Stimulated activated CD4-positive, alpha-beta T cell treated with anti-CD3 and anti-CD28 coated beads, Interleukin-15, amount 100 ng/mL, for 24 hours (primary cell): ENCODE results near the gene HIBADH.

ENCODE experiments used
- DNase-seq: peaks from one replicate; pipeline ENCODE4 v3.0.0-alpha.2; 2020

The HIBADH gene

DNA sequence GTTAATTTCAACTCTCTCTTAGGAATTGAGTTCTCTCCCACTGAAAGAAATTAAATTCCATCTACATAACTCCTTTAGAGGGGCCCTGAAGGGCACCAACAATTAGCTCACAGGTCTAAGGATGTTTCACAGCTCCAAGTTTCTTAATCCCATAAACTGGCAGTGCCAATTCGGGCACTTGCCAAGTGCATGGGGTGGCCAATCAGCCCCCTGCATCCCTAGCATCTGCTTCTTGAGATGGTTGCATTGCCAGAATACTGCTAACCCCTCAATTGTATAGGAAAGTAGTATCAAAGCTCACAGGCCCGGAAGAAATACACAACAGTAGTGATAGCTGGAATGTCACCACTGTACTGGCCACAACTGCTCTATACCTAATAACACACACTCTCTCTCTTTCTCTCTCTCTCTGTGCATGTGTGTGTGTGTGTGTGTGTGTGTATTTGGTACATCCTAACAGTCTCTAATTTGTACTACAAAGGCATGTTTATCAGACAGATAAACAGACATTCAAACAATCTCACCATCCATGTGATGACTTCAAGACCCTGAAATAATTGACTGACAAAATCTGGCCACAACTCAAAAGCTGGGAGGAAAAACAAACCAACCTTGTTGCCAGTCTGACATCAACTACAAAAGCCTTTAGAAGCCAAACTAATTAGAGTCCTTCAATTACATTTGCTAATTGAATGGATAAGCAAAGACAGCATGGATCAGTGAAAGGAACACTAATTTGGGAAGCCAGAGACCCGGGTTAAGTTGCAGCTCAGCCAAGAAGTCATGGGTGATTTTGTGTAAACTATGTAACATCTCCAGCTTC lies 27.8 kb downstream of the HIBADH start:
- DNase-seq = no peak

DNA sequence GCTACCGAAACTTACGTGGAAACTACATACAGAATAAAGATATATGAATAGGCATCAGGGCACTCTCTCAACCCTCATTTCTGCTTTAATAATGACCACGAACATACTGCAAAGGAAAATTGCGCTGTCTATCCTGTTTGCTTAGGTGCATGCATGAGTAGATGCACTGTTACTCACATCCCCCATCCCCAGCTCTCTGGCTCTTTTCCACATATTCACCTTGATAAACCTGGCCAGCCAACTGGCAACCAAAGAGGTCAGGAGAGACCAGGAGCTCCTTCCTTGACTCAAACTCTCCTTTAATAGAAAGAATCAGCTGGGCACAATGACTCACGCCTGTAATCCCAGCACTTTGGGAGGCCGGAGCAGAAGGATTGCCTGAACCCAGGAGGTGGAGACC lies 29.6 kb downstream of the HIBADH start:
- DNase-seq = no peak

DNA sequence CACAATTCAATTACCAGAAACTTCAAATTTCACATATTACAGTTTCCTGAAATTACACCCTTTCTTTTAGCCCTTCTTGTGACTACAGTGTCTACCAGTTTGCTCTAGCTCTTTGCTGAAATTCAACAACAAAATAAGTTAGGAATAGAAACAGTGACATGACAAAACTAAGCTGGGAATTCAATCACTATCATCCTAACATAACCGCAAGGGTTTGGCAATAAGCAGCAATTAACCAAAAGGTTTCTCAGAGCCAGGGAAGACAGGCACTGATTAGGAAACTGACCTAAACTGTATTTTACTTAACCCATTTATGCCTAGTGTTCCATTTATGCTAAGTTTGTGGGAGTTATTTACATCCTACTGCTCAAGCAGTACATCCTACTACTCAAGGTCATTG lies 31.3 kb downstream of the HIBADH start:
- DNase-seq = no peak

DNA sequence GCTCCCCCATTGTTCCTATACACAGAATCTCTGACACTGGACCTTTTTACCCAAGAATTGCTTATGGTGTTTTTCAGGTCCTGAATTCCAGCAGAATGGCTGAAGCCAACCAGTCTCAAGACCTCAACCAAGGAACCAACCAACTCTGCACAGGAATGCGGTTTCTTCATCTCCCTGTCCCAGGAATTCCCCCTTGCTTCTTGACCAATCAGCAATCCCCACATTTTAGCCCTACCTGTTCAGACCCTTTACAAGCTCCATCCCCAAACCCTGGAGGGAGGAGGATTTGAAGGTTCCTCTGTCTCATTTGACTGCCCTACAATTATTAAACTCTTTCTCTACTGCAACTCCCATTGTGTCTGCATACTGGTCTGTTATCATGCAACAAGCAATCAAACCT lies 35.5 kb downstream of the HIBADH start:
- DNase-seq = no peak

DNA sequence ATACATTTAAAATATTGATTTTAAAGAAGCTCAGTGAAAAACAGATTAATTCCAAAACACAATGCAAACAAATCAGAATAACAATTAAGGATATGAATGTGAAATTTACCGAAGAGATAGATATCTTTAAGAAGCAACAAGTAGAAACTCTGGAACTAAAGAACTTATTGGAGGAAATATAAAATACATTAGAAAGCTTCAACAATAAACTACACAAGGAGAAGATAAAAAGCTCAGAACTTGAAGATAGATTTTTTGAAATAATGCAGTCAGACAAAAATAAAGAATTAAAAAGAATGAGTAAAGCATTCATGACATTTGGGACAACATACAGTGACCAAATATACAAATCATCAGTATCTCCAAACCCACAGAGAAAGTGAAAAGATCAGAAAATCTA lies 43.2 kb downstream of the HIBADH start:
- no peak for DNase-seq

DNA sequence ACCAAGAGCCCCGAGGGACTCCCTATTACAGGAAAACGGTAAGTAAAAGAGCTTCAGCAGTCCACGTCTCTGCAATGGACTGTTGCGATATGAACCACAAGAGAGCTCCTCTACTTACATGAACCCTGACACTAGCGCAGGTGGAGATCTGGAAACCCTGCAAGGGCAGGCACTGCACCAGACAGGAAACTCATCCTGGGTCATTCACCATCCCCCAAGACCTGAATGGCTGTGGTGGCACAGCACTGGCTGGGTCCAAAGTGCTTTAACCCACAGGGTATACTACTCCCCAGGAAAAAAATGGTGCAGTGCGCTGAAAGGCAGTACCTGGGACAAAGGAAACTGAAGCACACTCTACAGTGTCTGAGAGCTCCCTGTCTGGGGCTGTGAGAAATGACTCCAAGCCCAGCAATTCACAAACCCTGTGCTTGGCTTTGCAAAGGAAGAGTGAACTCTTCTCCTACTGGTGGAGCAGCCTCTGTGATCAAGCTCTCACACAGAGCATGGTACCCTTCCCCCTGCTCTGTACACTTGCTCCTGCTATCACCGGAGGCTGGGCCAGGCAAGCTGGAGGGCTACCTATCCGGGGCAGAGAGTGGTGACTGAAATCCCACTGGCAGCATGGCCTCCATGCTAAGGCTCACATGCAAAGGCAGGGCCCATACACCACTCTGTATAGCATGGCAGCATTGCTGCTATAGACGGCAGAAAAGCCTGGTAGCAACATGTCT lies 44.9 kb downstream of the HIBADH start:
- no peak for DNase-seq

DNA sequence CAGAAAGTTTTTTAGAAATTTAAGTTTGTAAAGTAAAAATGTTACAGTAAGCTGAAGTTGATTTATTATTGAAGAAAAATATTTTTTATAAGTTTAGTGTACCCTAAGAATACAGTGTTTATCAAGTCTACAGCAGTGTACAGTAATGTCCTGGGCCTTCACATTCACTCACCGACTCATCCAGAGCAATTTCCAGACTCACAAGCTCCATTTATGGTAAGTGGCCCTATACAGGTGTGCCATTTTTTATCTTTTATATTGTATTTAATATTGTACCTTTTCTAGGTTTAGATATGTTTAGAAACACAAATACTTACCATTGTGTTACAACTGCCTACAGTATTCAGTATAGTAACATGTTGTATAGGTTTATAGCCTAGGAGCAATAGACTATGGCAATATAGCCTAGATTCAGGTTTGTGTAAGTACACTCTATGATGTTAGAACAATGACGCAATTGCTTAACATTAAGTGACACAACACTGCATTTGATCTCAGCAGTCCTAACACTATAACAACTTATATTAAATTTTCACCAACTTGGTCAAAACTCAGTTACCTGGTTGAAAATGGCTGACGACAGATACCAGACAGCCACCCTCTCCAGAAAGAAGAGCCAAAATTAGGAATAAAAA lies 45.7 kb downstream of the HIBADH start:
- no peak for DNase-seq

DNA sequence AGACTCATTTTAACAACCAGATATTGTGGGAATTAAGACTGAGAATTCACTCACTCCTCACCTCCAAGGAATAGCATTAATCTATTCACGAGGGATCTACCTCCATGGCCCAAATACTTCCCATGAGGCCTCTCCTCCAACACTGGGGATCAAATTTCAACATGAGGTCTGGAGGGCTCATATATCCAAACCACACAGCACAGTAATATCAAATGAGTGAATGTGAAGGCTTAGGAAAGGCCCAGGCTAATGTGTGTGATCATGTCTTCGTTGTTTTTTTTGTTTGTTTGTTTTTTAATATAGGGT lies 46.5 kb downstream of the HIBADH start:
- no peak for DNase-seq

DNA sequence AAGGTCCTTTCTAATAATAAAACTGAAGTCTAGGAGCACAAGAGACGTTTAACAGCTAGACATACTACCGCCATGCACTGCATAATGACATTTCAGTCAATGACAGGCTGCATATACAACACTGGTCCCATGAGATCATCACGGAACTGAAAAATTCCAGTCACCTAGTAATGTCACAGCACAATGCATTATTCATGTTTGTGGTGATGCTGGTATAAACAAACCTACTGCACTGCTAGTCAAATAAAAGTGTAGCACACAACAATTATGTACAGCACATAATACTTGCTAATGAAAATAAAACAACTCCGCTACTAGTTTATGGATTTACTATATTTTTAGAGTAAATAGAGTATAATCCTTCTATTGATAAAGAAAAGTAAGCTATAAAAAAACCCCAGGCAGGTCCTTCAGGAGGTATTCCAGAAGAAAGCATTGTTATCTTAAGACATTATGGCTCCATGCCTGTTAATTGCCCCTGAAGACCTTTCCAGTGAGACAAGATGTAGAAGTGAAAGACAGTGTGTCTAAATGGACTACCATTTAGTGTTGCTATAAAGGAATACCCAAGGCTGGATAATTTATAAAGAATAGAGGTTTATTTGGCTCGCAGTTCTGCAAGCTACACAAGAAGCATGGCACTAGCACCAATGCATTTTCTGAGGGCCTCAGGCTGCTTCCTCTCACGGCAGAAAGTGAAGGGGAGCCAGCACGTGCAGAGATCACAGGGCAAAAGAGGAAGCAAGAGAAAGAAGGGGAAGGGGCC lies 47.1 kb downstream of the HIBADH start:
- DNase-seq = no peak

DNA sequence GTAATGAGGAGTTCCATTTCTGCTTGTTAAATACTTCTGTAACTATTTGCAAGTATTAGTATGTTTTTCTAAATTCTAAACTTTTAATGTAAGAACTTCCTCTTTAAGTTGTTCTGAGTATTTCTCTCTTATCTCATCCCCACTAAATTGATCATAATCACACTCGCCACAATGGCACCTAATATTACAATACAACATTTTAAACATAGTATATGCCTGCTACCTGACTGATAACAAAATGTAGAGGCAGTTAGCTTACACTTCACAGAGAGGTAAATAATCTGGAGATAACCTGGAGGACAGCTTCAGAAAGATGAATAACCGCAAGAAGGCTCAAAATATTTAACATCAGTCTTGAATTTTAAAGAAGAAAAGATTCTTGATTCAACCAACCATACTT lies 48.6 kb downstream of the HIBADH start:
- no peak for DNase-seq

DNA sequence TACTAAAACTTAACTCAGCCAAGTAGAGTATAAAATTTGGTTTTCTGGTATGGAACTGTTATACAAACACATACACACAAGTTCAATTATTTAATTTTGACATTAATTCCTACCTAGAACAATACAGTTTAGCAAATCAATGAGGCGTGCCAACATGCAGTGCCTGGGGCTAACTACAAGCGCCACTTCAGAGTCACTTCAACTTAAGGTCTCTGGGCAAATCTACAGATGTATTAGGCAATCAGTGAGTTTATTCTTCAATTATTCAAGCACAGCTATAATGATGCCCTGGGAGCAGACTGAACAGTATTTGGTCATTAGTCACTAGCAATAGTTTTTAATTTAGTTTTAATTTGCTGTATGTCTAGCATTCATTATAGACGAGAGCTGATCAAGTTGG lies 51.6 kb downstream of the HIBADH start:
- no peak for DNase-seq

DNA sequence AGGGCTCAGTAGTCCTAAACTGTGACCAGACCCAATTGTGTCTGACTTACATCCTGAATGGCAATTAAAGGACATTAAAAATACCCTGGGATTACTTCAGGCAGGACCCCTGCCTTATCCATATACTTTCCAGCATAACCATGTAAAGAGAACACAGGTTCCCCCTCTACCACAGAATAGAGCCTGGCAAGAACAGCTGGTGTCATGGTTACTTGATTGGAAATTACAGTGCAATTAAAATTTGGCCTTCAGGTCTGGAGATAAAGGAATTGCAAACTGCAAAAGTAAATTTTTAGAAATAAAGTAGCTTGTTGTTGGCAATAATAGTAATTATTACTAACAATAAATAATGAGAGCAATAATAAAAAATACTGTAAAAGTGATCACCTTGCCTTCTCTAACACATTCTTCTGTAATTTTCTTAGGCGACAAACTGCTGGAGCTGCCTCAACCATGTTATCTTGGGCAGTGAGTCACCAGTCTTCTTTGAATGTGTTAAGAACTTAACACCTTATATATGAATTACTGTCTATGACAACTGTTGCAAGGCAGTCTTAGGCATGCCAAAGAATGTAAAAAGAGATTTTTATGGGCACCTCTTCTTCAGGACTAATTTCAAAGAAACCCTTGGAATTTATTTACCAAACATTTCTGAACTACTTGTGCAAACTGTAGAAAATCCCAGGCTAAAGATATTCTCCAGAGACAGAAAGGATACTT lies 53.7 kb downstream of the HIBADH start:
- no peak for DNase-seq

DNA sequence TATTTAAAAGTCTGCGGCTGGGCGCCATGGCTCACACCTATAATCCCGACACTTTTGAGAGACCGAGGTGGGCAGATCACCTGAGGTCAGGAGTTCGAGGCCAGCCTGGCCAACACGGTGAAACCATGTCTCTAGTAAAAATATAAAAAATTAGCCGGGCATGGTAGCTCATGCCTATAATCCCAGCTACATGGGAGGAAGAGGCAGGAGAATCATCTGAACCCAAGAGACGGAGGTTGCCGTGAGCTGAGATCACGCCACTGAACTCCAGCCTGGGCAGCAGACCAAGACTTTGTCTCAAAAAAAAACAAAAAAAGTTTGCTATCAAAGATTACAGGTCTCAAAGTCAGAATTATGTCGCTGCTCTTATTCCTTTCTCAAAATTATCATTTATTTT lies 55.5 kb downstream of the HIBADH start:
- no peak for DNase-seq

DNA sequence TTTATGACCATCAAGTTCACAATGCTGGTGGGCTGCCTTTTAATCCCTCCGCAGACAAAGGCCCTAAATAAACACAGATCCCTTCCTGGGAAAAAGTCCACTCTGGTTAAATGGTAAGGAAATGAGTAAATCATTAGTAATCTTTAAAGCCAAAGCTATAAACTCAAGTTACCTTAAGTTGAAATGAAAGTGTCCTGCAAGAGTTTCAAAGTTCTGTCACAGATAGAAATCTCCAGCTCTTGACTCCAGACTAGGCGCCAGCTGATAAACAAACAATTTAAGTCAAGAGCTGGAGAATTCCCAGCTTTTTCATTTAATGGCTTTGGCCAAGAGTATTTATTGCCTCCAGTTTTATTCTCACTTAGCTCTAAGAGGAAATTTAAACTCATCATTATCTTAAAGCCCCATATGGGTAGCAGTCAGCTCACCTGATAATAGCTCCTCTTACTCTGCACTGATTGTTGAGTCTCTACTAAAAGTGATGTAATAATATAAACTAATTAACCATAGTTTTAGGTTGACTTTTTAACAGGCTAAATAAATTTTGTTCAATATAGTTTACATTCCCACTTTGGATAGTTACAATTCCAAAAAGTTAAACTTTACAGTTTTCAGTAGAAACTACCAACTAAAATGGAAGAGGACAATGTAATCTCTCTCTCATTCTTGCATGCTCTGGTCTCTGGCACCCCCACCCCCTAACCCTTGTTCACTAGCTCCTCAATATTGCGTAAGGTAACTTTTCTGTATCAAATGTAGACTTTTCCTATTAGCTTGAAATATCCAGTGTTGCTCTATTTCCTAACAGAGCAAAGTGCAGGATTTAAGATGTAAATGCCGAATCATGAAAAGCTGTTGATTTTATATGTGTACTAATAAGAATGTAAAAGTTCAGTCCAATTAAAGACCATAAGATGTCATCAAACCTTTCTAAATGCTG lies 56.1 kb downstream of the HIBADH start:
- no peak for DNase-seq

DNA sequence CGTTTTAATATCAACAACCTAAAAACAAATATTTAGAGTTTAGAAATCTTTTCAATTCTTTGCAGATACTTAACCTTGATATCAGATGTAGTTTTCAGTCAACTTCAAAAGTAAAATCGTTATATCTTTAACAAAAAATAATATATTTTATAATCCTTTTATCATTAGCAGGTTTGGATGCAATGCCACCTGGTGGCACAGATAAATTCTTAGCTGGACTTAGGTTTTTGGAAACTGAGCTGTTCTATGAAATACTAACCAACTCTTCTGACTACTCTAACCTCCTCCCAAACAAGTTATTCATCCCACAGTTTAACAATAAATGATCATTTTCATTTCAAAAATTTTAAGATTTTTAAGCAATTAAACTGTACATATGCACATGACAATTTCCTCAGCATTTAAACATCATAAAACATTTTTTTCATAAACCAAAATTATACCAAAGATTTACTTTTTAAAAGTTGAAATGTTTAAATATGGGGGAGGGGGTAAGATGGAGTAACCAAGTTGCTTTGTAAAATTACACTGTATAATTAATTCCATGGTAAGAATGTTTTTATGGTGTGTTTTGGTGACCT lies 56.9 kb downstream of the HIBADH start:
- no peak for DNase-seq

DNA sequence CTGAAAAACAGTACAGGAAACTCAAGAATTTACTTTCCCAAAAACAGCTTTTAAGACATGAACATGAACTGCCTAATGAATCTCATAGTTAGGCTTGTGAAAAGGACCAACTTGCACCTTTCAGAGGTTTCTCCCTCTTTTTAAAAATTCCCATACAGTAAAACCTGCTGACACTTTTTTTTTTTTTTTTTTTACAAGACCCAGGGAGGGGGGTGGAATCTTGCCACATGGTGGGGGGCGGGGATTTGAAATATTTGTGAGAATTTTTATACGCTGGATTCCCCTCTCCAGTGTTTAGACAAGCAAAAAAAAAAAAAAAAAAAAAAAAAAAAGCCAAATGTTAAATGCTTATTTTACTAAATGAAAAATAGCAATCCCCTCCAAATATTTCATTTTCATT lies 57.4 kb downstream of the HIBADH start:
- no peak for DNase-seq

DNA sequence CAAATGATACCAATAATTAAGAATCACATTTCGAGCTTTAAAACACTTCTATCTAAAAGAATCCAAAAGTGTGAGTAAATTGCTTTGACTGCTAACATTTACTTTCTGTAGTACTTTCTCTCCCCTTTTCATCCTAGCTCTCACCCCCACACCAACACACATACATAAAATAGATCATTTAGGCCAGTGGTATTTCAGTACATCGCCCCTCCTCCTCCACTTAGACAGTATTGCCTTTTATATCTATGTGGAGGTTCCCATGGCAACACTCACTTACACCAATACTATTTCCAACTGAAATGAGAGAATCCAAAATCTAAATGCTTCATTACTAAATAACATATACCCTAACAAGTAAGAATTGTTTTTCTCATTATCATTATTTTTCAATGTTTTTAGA lies 58.9 kb downstream of the HIBADH start:
- DNase-seq = no peak

DNA sequence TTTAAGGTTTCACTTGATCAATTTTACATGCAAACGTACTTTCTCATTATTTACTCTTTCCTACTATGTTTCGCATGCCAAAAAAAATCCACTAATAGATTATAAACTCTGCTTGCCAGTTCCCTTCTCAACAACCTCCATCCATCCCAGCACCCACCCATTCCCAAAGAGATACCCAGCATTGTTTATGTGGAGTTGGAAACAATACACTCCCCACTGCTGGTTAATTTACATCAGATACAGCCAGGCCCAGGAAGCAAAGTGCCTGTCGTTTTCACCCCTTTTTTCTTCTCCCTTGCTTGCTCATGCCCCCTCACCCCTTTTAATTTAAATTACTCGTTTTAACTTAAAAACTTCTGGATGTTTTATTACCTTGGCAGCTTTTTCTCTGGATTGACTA lies 59.9 kb downstream of the HIBADH start:
- DNase-seq = no peak

DNA sequence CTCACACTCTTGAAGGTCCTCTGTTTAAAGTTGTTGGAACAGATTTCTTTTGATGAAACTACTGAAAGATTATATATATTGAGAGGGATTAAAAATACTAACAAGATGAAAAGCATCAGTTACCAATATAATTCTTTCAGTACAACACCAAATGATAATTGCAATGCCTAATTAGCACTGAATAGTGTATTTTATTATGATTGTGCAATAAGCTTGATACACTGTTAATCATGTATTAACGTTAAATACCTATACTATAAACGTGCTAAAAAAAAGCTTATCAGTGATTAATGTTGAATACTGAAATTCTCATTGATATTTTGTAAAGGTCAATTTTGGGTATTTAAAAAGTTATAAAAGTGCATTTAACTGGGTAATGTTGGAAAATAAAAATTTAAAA lies 61.5 kb downstream of the HIBADH start:
- no peak for DNase-seq

DNA sequence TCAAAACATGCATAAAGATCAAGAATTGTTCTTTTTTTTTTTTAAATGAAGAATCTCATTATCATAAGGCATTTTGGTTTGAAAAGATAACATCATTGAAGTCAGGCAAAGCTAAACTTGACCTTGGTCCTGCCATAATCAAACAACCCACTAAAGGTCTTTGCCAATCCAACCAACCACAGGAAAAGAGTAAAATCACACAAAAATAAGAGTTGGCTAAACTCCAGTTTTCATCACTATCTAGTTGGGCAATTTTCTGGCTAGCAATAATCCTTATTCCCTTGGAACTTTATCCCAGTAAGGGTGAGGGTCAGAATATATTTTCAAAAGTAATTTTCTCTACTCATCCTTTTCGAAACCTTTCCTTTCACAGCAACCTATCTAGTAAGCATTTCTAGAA lies 62.4 kb downstream of the HIBADH start:
- no peak for DNase-seq

DNA sequence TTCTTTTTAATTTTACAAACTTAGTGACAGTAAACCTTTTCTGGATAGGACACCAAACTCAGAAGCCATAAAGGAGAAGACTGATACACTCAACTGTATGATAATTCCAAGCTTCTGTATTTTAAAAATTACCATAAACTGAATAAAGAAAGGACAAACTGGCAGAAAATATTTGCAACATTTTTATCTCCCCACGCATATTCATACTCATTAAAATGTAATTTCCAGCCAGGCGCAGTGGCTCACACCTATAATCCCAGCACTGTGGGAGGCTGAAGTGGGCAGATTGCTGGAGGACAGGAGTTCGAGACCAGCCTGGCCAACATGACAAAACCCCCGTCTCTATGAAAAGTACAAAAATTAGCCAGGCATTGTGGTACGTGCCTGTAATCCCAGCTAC lies 67.7 kb downstream of the HIBADH start:
- DNase-seq = no peak
